HepG2 (cell line): ENCODE results near the gene MIA2. TPM values are rescaled to one million over a fixed set of nuclear protein-coding genes. Genes with fewer than 3 reads are reported as not detected.

ENCODE experiments used
- BCL6 ChIP-seq: IDR thresholded peaks from 2 replicates; pipeline ENCODE4 v1.6.1; 2016; ENCODE audit warnings: missing genetic modification reagents, missing compliant biosample characterization
- FOXC1 ChIP-seq: sonication (generic); formaldehyde crosslinking; IDR thresholded peaks from 2 replicates; pipeline ENCODE4 v1.8.0; 2022; ENCODE audit warnings: mild to moderate bottlenecking, missing genetic modification reagents, borderline replicate concordance
- LCORL ChIP-seq, 2 experiments: fragments of 450-650 bp in 1 of 2; sonication (generic) in 1 of 2; formaldehyde crosslinking in 1 of 2; IDR thresholded peaks; 2 replicates each; pipeline versions ENCODE4 v1.5.0 to v1.6.1; 2017 to 2020; ENCODE audit warnings: antibody characterized with exemption in 1 of 2, missing genetic modification reagents in 1 of 2
- NFKB2 ChIP-seq: sonication (generic); formaldehyde crosslinking; IDR thresholded peaks from 2 replicates; pipeline ENCODE4 v1.4.0; 2020; ENCODE audit warnings: missing genetic modification reagents, borderline replicate concordance
- NFKBIZ ChIP-seq: IDR thresholded peaks from 2 replicates; pipeline ENCODE4 v1.6.1; 2018; ENCODE audit warnings: missing genetic modification reagents, missing compliant biosample characterization
- POLR2G ChIP-seq: fragments of 200-400 bp; formaldehyde crosslinking; IDR thresholded peaks from 2 replicates; pipeline ENCODE4 v1.6.1; 2018; ENCODE audit warnings: mild to moderate bottlenecking, low read depth, low read length, moderate library complexity
- PTBP1 ChIP-seq: fragments of 200-400 bp; formaldehyde crosslinking; IDR thresholded peaks from 2 replicates; pipeline ENCODE4 v1.6.1; 2018; ENCODE audit warnings: low read length, low read depth; ENCODE audit not compliant: poor library complexity, severe bottlenecking
- RARA ChIP-seq: IDR thresholded peaks from 2 replicates; pipeline ENCODE4 v1.6.1; 2016; ENCODE audit warnings: missing genetic modification reagents, missing compliant biosample characterization
- RXRA ChIP-seq: sonication (generic); formaldehyde crosslinking; IDR thresholded peaks from 2 replicates; pipeline ENCODE4 v1.5.1; 2020; ENCODE audit warnings: missing genetic modification reagents
- STAG1 ChIP-seq: sonication (generic); formaldehyde crosslinking; IDR thresholded peaks from 2 replicates; pipeline ENCODE4 v1.4.0; 2020; ENCODE audit warnings: missing genetic modification reagents
- ZBTB42 ChIP-seq: sonication (generic); formaldehyde crosslinking; IDR thresholded peaks from 2 replicates; pipeline ENCODE4 v1.5.0; 2020; ENCODE audit warnings: mild to moderate bottlenecking, missing genetic modification reagents
- ZNF235 ChIP-seq: sonication (generic); formaldehyde crosslinking; IDR thresholded peaks from 2 replicates; pipeline ENCODE4 v1.8.1; 2023; ENCODE audit warnings: mild to moderate bottlenecking, missing genetic modification reagents, borderline replicate concordance
- ZNF460 ChIP-seq: sonication (generic); formaldehyde crosslinking; IDR thresholded peaks from 2 replicates; pipeline ENCODE4 v1.5.1; 2020; ENCODE audit warnings: missing genetic modification reagents, mild to moderate bottlenecking, borderline replicate concordance
- ZNF501 ChIP-seq: sonication (generic); formaldehyde crosslinking; IDR thresholded peaks from 2 replicates; pipeline ENCODE4 v1.5.1; 2020; ENCODE audit warnings: mild to moderate bottlenecking, moderate library complexity, missing genetic modification reagents
- polyA plus RNA-seq, 8 experiments: library from polyadenylated mRNA; depleted of rRNA in 3 of 8; stranded (reverse) in 7 of 8; unstranded in 1 of 8; fragments of >200 nt; fragmentation: Illumina TruSeq in 4 of 8; extraction: Trizol in 4 of 8; gene quantifications; 2 replicates each; pipeline versions ENCODE4 v1.2.1 to v1.2.3, GENCODE V29; 2011 to 2016; ENCODE audit warnings: low read depth in 4 of 8, missing spikeins in 1 of 8, mixed read lengths in 1 of 8; ENCODE audit not compliant: insufficient read depth in 1 of 8
- total RNA-seq, 5 experiments: library from RNA; depleted of rRNA; stranded (reverse); fragments of >200 nt; fragmentation: Illumina TruSeq; extraction: Trizol; gene quantifications; 2 replicates each; pipeline ENCODE4 v1.2.3, GENCODE V29; 2016; ENCODE audit warnings: low read depth in 1 of 5
- TF ChIP-seq, protein P1 (sequence below): sonication (generic); formaldehyde crosslinking; IDR thresholded peaks from 2 replicates; pipeline ENCODE4 v1.5.1; 2020; ENCODE audit warnings: mild to moderate bottlenecking, missing genetic modification reagents, borderline replicate concordance
- TF ChIP-seq, protein P2 (sequence below): sonication (generic); formaldehyde crosslinking; conservative IDR thresholded peaks from 2 replicates; pipeline ENCODE4 v1.8.0; 2022; ENCODE audit warnings: mild to moderate bottlenecking, moderate library complexity, missing genetic modification reagents
- TF ChIP-seq, protein P3 (sequence below): sonication (generic); formaldehyde crosslinking; IDR thresholded peaks from 2 replicates; pipeline ENCODE4 v1.5.1; 2020; ENCODE audit warnings: mild to moderate bottlenecking, missing genetic modification reagents, borderline replicate concordance
- TF ChIP-seq, protein P4 (sequence below): fragments of 450-650 bp; IDR thresholded peaks from 2 replicates; pipeline ENCODE4 v1.6.1; 2016
- TF ChIP-seq, protein P5 (sequence below): sonication (generic); formaldehyde crosslinking; IDR thresholded peaks from 2 replicates; pipeline ENCODE4 v1.4.0; 2020; ENCODE audit warnings: missing genetic modification reagents

Gene MIA2
- total and polyA plus RNA-seq, 2 of the 13 experiments (the other 11 are each of a cell fraction or from before 2014, with no cell fraction given) = 134 to 158 TPM

DNA sequence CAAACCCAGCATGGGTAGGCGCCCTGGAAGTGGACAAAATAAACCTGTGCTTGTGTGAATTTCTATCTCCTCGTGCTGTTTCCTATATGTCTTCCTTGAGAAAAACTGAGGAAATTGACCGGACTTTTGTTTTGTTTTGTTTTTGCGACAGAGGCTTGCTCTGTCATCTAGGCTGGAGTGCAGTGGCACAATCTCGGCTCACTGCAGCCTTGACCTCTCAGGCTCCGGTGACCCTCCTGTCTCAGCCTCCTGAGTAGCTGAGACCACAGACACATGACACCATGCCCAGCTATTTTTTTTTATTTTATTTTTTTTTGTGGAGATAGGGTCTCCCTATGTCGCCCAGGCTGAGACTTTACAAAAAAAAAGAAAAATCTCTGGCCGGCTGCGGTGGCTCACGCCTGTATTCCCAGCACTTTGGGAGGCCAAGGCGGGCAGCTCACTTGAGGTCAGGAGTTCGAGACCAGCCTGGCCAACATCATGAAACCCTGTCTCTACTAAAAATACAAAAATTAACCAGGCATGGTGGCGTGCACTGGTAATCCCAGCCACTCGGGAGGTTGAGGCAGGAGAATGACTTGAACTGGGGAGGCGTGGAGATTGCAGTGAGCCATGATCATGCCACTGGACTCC lies 22.5 kb upstream of the MIA2 start (continued):
- TF ChIP-seq, protein P1, sequence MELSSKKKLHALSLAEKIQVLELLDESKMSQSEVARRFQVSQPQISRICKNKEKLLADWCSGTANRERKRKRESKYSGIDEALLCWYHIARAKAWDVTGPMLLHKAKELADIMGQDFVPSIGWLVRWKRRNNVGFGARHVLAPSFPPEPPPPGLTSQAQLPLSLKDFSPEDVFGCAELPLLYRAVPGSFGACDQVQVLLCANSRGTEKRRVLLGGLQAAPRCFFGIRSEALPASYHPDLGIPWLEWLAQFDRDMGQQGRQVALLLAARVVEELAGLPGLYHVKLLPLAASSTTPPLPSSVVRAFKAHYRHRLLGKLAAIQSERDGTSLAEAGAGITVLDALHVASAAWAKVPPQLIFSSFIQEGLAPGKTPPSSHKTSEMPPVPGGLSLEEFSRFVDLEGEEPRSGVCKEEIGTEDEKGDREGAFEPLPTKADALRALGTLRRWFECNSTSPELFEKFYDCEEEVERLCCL (CRISPR knock-in tag) = no peak
- peak; percentile 53 for TF ChIP-seq RARA
- peak; percentile 78; the same call in 1 of the 2 replicates for TF ChIP-seq ZNF460
- TF ChIP-seq, protein P2, sequence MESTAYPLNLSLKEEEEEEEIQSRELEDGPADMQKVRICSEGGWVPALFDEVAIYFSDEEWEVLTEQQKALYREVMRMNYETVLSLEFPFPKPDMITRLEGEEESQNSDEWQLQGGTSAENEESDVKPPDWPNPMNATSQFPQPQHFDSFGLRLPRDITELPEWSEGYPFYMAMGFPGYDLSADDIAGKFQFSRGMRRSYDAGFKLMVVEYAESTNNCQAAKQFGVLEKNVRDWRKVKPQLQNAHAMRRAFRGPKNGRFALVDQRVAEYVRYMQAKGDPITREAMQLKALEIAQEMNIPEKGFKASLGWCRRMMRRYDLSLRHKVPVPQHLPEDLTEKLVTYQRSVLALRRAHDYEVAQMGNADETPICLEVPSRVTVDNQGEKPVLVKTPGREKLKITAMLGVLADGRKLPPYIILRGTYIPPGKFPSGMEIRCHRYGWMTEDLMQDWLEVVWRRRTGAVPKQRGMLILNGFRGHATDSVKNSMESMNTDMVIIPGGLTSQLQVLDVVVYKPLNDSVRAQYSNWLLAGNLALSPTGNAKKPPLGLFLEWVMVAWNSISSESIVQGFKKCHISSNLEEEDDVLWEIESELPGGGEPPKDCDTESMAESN = no peak
- no peak for TF ChIP-seq FOXC1 (CRISPR knock-in tag)
- no peak; the same call in 1 of the 2 replicates for TF ChIP-seq NFKB2 (CRISPR knock-in tag)
- TF ChIP-seq ZBTB42 (CRISPR knock-in tag) = no peak
- no peak for TF ChIP-seq ZNF235 (CRISPR knock-in tag)
- TF ChIP-seq LCORL (IDR thresholded peaks at IDR 0.05) = no peak
- TF ChIP-seq LCORL (CRISPR knock-in tag; IDR thresholded peaks at IDR 0.05) = no peak
- TF ChIP-seq, protein P3, sequence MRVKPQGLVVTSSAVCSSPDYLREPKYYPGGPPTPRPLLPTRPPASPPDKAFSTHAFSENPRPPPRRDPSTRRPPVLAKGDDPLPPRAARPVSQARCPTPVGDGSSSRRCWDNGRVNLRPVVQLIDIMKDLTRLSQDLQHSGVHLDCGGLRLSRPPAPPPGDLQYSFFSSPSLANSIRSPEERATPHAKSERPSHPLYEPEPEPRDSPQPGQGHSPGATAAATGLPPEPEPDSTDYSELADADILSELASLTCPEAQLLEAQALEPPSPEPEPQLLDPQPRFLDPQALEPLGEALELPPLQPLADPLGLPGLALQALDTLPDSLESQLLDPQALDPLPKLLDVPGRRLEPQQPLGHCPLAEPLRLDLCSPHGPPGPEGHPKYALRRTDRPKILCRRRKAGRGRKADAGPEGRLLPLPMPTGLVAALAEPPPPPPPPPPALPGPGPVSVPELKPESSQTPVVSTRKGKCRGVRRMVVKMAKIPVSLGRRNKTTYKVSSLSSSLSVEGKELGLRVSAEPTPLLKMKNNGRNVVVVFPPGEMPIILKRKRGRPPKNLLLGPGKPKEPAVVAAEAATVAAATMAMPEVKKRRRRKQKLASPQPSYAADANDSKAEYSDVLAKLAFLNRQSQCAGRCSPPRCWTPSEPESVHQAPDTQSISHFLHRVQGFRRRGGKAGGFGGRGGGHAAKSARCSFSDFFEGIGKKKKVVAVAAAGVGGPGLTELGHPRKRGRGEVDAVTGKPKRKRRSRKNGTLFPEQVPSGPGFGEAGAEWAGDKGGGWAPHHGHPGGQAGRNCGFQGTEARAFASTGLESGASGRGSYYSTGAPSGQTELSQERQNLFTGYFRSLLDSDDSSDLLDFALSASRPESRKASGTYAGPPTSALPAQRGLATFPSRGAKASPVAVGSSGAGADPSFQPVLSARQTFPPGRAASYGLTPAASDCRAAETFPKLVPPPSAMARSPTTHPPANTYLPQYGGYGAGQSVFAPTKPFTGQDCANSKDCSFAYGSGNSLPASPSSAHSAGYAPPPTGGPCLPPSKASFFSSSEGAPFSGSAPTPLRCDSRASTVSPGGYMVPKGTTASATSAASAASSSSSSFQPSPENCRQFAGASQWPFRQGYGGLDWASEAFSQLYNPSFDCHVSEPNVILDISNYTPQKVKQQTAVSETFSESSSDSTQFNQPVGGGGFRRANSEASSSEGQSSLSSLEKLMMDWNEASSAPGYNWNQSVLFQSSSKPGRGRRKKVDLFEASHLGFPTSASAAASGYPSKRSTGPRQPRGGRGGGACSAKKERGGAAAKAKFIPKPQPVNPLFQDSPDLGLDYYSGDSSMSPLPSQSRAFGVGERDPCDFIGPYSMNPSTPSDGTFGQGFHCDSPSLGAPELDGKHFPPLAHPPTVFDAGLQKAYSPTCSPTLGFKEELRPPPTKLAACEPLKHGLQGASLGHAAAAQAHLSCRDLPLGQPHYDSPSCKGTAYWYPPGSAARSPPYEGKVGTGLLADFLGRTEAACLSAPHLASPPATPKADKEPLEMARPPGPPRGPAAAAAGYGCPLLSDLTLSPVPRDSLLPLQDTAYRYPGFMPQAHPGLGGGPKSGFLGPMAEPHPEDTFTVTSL = no peak
- TF ChIP-seq ZNF501 (CRISPR knock-in tag) = no peak
- no peak for TF ChIP-seq NFKBIZ
- TF ChIP-seq, protein P4, sequence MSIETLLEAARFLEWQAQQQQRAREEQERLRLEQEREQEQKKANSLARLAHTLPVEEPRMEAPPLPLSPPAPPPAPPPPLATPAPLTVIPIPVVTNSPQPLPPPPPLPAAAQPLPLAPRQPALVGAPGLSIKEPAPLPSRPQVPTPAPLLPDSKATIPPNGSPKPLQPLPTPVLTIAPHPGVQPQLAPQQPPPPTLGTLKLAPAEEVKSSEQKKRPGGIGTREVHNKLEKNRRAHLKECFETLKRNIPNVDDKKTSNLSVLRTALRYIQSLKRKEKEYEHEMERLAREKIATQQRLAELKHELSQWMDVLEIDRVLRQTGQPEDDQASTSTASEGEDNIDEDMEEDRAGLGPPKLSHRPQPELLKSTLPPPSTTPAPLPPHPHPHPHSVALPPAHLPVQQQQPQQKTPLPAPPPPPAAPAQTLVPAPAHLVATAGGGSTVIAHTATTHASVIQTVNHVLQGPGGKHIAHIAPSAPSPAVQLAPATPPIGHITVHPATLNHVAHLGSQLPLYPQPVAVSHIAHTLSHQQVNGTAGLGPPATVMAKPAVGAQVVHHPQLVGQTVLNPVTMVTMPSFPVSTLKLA = no peak
- no peak; the same call in none of the 2 replicates for TF ChIP-seq RXRA (CRISPR knock-in tag)
- TF ChIP-seq BCL6 (CRISPR knock-in tag) = no peak
- TF ChIP-seq STAG1 (CRISPR knock-in tag) = no peak
- TF ChIP-seq, protein P5, sequence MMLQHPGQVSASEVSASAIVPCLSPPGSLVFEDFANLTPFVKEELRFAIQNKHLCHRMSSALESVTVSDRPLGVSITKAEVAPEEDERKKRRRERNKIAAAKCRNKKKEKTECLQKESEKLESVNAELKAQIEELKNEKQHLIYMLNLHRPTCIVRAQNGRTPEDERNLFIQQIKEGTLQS = no peak
- TF ChIP-seq PTBP1 = no peak
- no peak for TF ChIP-seq POLR2G
